GM23338 (cell line): ENCODE data around the gene TMEM143.

Experiments used
- CREB1 ChIP-seq: fragments of 250-450 bp; sonication (Bioruptor Pico); IDR thresholded peaks from 2 replicates; pipeline ENCODE4 v1.5.0; 2020; ENCODE audit warnings: low read depth, mild to moderate bottlenecking, moderate library complexity
- EZH2 ChIP-seq: fragments of 200-600 bp; sonication (generic); IDR thresholded peaks from one replicate; pipeline ENCODE4 v1.8.0; 2017; ENCODE audit warnings: antibody characterized with exemption, mild to moderate bottlenecking, low read depth; ENCODE audit not compliant: unreplicated experiment
- EZH2phosphoT487 ChIP-seq: fragments of 200-600 bp; sonication (generic); IDR thresholded peaks from one replicate; pipeline ENCODE4 v1.8.1; 2018; ENCODE audit warnings: antibody characterized with exemption; ENCODE audit not compliant: unreplicated experiment
- JUNB ChIP-seq: IDR thresholded peaks from one replicate; pipeline ENCODE4 v1.6.1; 2016; ENCODE audit warnings: antibody characterized with exemption; ENCODE audit not compliant: unreplicated experiment
- NANOG ChIP-seq: IDR thresholded peaks from 2 replicates; pipeline ENCODE4 v1.6.1; 2016; ENCODE audit warnings: antibody characterized with exemption, borderline replicate concordance
- POLR2AphosphoS5 ChIP-seq: IDR thresholded peaks from 2 replicates; pipeline ENCODE4 v1.6.1; 2016; ENCODE audit warnings: antibody characterized with exemption, low read depth
- STAT1 ChIP-seq: IDR thresholded peaks from one replicate; pipeline ENCODE4 v1.6.1; 2016; ENCODE audit warnings: antibody characterized with exemption; ENCODE audit not compliant: unreplicated experiment
- ZNF114 ChIP-seq: fragments of 250-450 bp; sonication (Bioruptor Pico); IDR thresholded peaks from 2 replicates; pipeline ENCODE4 v1.5.0; 2020; ENCODE audit warnings: mild to moderate bottlenecking, moderate library complexity
- ZNF331 ChIP-seq: fragments of 250-450 bp; sonication (Bioruptor Pico); IDR thresholded peaks from 2 replicates; pipeline ENCODE4 v1.5.0; 2020; ENCODE audit warnings: low read depth, mild to moderate bottlenecking, moderate library complexity
- TF ChIP-seq, protein P1 (sequence below), 2 experiments: fragments of 200-600 bp in 1 of 2; sonication (generic) in 1 of 2; conservative IDR thresholded peaks; 2 replicates each; pipeline versions ENCODE4 v1.5.1 to v1.6.1; 2016 to 2017; ENCODE audit warnings: antibody characterized with exemption in 2 of 2, low read depth in 2 of 2, mild to moderate bottlenecking in 2 of 2, moderate library complexity in 1 of 2
- TF ChIP-seq, protein P2 (sequence below): IDR thresholded peaks from one replicate; pipeline ENCODE4 v1.6.1; 2018; ENCODE audit warnings: antibody characterized with exemption; ENCODE audit not compliant: unreplicated experiment
- TF ChIP-seq, protein P3 (sequence below): IDR thresholded peaks from 2 replicates; pipeline ENCODE4 v1.6.1; 2016; ENCODE audit warnings: antibody characterized with exemption
- TF ChIP-seq, protein P4 (sequence below): fragments of 250-450 bp; sonication (Bioruptor Pico); IDR thresholded peaks from 2 replicates; pipeline ENCODE4 v1.5.0; 2020; ENCODE audit warnings: mild to moderate bottlenecking, moderate library complexity

DNA sequence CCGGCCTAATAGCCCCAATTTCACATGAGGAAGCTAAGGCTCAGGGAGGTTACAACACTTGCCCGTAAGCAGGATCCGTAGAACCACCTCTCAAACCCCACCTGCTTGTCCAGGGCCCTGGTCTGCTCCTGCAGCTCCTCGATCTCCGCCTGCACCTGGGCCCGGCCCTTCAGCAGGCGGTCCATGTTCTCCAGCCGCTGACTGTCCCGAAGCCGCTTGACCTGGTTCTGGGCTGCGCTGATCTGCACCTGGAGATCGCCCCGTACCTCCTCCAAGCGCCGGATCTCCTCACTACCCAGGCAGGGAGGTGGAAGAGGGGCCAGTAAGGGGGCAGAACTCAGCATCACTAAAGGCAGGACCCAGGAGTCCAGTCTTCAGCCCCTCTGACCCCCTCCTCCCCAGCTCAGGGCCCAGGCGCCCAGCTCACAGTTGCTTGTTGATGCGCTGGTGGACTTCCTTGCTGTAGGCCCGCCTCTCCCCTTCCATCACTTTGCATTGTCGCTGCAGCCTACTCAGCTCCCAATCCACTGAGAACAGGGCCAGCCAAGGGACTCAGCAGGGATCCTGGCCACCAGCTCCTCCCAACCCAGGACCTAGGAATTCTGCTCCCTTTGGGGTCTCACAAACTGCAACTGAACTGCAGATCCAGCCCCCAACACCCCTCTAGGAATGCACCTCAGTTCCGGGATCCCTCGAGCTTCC lies 45.3 kb downstream of the TMEM143 start:
- TF ChIP-seq, protein P1, sequence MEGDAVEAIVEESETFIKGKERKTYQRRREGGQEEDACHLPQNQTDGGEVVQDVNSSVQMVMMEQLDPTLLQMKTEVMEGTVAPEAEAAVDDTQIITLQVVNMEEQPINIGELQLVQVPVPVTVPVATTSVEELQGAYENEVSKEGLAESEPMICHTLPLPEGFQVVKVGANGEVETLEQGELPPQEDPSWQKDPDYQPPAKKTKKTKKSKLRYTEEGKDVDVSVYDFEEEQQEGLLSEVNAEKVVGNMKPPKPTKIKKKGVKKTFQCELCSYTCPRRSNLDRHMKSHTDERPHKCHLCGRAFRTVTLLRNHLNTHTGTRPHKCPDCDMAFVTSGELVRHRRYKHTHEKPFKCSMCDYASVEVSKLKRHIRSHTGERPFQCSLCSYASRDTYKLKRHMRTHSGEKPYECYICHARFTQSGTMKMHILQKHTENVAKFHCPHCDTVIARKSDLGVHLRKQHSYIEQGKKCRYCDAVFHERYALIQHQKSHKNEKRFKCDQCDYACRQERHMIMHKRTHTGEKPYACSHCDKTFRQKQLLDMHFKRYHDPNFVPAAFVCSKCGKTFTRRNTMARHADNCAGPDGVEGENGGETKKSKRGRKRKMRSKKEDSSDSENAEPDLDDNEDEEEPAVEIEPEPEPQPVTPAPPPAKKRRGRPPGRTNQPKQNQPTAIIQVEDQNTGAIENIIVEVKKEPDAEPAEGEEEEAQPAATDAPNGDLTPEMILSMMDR (conservative IDR thresholded peaks at IDR 0.05; ENCODE audit: low read depth in 2 of 2), result no peak
- no peak for TF ChIP-seq JUNB
- no peak for TF ChIP-seq POLR2AphosphoS5
- no peak for TF ChIP-seq EZH2phosphoT487
- TF ChIP-seq, protein P2, sequence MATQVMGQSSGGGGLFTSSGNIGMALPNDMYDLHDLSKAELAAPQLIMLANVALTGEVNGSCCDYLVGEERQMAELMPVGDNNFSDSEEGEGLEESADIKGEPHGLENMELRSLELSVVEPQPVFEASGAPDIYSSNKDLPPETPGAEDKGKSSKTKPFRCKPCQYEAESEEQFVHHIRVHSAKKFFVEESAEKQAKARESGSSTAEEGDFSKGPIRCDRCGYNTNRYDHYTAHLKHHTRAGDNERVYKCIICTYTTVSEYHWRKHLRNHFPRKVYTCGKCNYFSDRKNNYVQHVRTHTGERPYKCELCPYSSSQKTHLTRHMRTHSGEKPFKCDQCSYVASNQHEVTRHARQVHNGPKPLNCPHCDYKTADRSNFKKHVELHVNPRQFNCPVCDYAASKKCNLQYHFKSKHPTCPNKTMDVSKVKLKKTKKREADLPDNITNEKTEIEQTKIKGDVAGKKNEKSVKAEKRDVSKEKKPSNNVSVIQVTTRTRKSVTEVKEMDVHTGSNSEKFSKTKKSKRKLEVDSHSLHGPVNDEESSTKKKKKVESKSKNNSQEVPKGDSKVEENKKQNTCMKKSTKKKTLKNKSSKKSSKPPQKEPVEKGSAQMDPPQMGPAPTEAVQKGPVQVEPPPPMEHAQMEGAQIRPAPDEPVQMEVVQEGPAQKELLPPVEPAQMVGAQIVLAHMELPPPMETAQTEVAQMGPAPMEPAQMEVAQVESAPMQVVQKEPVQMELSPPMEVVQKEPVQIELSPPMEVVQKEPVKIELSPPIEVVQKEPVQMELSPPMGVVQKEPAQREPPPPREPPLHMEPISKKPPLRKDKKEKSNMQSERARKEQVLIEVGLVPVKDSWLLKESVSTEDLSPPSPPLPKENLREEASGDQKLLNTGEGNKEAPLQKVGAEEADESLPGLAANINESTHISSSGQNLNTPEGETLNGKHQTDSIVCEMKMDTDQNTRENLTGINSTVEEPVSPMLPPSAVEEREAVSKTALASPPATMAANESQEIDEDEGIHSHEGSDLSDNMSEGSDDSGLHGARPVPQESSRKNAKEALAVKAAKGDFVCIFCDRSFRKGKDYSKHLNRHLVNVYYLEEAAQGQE, result no peak
- no peak for TF ChIP-seq CREB1
- TF ChIP-seq EZH2, result no peak
- TF ChIP-seq NANOG, result no peak
- TF ChIP-seq STAT1, result no peak
- TF ChIP-seq, protein P3, sequence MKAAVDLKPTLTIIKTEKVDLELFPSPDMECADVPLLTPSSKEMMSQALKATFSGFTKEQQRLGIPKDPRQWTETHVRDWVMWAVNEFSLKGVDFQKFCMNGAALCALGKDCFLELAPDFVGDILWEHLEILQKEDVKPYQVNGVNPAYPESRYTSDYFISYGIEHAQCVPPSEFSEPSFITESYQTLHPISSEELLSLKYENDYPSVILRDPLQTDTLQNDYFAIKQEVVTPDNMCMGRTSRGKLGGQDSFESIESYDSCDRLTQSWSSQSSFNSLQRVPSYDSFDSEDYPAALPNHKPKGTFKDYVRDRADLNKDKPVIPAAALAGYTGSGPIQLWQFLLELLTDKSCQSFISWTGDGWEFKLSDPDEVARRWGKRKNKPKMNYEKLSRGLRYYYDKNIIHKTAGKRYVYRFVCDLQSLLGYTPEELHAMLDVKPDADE, result no peak
- no peak for TF ChIP-seq ZNF114 (CRISPR knock-in tag)
- TF ChIP-seq, protein P4, sequence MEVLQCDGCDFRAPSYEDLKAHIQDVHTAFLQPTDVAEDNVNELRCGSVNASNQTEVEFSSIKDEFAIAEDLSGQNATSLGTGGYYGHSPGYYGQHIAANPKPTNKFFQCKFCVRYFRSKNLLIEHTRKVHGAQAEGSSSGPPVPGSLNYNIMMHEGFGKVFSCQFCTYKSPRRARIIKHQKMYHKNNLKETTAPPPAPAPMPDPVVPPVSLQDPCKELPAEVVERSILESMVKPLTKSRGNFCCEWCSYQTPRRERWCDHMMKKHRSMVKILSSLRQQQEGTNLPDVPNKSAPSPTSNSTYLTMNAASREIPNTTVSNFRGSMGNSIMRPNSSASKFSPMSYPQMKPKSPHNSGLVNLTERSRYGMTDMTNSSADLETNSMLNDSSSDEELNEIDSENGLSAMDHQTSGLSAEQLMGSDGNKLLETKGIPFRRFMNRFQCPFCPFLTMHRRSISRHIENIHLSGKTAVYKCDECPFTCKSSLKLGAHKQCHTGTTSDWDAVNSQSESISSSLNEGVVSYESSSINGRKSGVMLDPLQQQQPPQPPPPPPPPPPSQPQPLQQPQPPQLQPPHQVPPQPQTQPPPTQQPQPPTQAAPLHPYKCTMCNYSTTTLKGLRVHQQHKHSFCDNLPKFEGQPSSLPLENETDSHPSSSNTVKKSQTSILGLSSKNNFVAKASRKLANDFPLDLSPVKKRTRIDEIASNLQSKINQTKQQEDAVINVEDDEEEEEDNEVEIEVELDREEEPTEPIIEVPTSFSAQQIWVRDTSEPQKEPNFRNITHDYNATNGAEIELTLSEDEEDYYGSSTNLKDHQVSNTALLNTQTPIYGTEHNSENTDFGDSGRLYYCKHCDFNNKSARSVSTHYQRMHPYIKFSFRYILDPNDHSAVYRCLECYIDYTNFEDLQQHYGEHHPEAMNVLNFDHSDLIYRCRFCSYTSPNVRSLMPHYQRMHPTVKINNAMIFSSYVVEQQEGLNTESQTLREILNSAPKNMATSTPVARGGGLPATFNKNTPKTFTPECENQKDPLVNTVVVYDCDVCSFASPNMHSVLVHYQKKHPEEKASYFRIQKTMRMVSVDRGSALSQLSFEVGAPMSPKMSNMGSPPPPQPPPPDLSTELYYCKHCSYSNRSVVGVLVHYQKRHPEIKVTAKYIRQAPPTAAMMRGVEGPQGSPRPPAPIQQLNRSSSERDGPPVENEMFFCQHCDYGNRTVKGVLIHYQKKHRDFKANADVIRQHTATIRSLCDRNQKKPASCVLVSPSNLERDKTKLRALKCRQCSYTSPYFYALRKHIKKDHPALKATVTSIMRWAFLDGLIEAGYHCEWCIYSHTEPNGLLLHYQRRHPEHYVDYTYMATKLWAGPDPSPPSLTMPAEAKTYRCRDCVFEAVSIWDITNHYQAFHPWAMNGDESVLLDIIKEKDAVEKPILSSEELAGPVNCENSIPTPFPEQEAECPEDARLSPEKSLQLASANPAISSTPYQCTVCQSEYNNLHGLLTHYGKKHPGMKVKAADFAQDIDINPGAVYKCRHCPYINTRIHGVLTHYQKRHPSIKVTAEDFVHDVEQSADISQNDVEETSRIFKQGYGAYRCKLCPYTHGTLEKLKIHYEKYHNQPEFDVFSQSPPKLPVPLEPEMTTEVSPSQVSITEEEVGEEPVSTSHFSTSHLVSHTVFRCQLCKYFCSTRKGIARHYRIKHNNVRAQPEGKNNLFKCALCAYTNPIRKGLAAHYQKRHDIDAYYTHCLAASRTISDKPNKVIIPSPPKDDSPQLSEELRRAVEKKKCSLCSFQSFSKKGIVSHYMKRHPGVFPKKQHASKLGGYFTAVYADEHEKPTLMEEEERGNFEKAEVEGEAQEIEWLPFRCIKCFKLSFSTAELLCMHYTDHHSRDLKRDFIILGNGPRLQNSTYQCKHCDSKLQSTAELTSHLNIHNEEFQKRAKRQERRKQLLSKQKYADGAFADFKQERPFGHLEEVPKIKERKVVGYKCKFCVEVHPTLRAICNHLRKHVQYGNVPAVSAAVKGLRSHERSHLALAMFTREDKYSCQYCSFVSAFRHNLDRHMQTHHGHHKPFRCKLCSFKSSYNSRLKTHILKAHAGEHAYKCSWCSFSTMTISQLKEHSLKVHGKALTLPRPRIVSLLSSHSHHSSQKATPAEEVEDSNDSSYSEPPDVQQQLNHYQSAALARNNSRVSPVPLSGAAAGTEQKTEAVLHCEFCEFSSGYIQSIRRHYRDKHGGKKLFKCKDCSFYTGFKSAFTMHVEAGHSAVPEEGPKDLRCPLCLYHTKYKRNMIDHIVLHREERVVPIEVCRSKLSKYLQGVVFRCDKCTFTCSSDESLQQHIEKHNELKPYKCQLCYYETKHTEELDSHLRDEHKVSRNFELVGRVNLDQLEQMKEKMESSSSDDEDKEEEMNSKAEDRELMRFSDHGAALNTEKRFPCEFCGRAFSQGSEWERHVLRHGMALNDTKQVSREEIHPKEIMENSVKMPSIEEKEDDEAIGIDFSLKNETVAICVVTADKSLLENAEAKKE, result no peak
- TF ChIP-seq ZNF331 (CRISPR knock-in tag), result no peak
